Measurements from ENCODE around the gene TCEA2. TPM values are rescaled to one million over a fixed set of nuclear protein-coding genes. Genes with fewer than 3 reads are reported as not detected.

The TCEA2 gene
- total and polyA plus RNA-seq, 9 of the 15 experiments (the other 6 are each of a cell fraction or from before 2014, with no cell fraction given) = 1.4 to 28.7 (median 5.4) TPM

DNA sequence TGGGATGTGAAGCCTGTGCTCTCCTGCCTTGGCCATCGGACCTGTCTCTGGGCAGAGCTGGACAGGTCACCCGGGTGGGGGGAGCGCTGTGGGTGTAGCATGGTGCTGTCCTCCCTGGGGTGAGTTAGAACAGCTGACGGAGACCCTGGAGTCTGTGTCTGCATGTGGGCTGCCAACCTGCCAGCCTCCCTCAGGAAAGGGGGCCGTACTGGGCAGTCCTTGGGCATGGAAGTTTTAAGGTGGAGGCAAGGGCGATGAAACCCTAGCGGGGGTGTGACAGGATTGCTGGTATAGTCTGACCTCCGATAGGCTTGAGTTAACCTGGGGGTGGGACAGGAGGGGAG is 16.0 kb upstream of the TCEA2 start (continued):
- TF ChIP-seq ZNF121 (CRISPR knock-in tag; conservative IDR thresholded peaks at IDR 0.05) (no peak), PML (IDR thresholded peaks at IDR 0.05; ENCODE audit: low read length) (no peak)
- TF ChIP-seq, protein P1, sequence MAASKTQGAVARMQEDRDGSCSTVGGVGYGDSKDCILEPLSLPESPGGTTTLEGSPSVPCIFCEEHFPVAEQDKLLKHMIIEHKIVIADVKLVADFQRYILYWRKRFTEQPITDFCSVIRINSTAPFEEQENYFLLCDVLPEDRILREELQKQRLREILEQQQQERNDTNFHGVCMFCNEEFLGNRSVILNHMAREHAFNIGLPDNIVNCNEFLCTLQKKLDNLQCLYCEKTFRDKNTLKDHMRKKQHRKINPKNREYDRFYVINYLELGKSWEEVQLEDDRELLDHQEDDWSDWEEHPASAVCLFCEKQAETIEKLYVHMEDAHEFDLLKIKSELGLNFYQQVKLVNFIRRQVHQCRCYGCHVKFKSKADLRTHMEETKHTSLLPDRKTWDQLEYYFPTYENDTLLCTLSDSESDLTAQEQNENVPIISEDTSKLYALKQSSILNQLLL (CRISPR knock-in tag; IDR thresholded peaks at IDR 0.05; ENCODE audit: borderline replicate concordance) = no peak

DNA sequence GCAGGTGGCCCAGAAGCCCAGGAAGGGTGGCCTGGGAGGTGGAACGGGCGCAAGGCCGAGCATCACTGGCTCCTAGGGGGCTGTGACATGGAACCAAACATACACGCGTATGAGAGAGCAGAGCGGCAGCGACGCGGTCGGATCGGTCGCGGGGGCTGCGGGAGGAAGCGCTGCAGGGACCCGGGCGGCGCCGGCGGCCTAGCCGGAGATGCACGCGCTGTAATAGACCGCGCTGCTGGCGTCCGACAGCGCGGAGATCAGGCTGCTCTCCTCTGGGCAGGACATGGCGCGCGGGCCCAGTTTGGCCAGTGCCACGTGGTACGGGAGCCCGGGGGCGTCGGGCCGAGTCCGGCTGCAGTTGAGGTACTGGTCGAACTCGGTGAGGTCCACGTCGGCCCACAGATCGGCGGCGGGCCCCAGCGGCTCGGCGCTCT is 15.0 kb upstream of the TCEA2 start:
- TF ChIP-seq HMGN3 (IDR thresholded peaks at IDR 0.05; ENCODE audit: borderline replicate concordance, extremely low read depth, insufficient read length, low read depth, low read length) (peak; percentile 20), RBFOX2 (IDR thresholded peaks at IDR 0.05; ENCODE audit: low read depth, low read length) (peak; percentile 65), ZNF146 (CRISPR knock-in tag; IDR thresholded peaks at IDR 0.05; ENCODE audit: unreplicated experiment) (no peak), NR2C1 (IDR thresholded peaks at IDR 0.05) (no peak), NR2C1 (tag; IDR thresholded peaks at IDR 0.05) (no peak), XRCC4 (IDR thresholded peaks at IDR 0.05; ENCODE audit: extremely low read depth, insufficient read depth, insufficient read length) (no peak), POLR2G (IDR thresholded peaks at IDR 0.05; ENCODE audit: low read depth, low read length) (peak; percentile 46; the same call in 1 of the 2 replicates), HNRNPL (IDR thresholded peaks at IDR 0.05; ENCODE audit: low read depth, low read length) (peak; percentile 47; the same call in 1 of the 2 replicates)
- TF ChIP-seq, protein P2, sequence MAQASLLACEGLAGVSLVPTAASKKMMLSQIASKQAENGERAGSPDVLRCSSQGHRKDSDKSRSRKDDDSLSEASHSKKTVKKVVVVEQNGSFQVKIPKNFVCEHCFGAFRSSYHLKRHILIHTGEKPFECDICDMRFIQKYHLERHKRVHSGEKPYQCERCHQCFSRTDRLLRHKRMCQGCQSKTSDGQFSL (CRISPR knock-in tag; IDR thresholded peaks at IDR 0.05) = no peak
- TF ChIP-seq, protein P2 (tag; IDR thresholded peaks at IDR 0.05) = 0 out of 4 replicates have a peak, but pooled peaks of 1 of the 2 experiments have one; percentile 37
- TF ChIP-seq, protein P3, sequence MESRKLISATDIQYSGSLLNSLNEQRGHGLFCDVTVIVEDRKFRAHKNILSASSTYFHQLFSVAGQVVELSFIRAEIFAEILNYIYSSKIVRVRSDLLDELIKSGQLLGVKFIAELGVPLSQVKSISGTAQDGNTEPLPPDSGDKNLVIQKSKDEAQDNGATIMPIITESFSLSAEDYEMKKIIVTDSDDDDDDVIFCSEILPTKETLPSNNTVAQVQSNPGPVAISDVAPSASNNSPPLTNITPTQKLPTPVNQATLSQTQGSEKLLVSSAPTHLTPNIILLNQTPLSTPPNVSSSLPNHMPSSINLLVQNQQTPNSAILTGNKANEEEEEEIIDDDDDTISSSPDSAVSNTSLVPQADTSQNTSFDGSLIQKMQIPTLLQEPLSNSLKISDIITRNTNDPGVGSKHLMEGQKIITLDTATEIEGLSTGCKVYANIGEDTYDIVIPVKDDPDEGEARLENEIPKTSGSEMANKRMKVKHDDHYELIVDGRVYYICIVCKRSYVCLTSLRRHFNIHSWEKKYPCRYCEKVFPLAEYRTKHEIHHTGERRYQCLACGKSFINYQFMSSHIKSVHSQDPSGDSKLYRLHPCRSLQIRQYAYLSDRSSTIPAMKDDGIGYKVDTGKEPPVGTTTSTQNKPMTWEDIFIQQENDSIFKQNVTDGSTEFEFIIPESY (CRISPR knock-in tag; IDR thresholded peaks at IDR 0.05) = peak; percentile 71
- FAIRE-seq = no peak
- Histone ChIP-seq H4K20me1 (replicated peaks; ENCODE audit: control insufficient read depth, insufficient read depth, low read length) (no peaks in the 10 kb centered on the region), H3K27me3 (ENCODE audit: control insufficient read depth in 2 of 2, insufficient read depth in 2 of 2, low read length in 2 of 2) (no peaks in the 10 kb centered on the region), H3K9me1 (ENCODE audit: control insufficient read depth, insufficient read depth, low read length) (peaks cover 4% of the 10 kb centered on the region), H3K27ac (ENCODE audit: extremely low read depth, low read depth, low read length) (no peak overlapping the region), H3K4me1 (replicated peaks in 1 of 2; ENCODE audit: control insufficient read depth in 2 of 2, insufficient read depth in 2 of 2, low read length in 2 of 2) (peaks cover 35 to 79% of the 10 kb centered on the region in 2 experiments), H3K9ac (ENCODE audit: insufficient read depth in 1 of 2, low read depth in 2 of 2, low read length in 2 of 2) (peak overlapping the region in 1 of 2 experiments; percentile 62; a peak in 2 of 4 replicates), H3K4me3 (no peak overlapping the region), H3K4me2 (ENCODE audit: insufficient read depth, low read length) (no peak overlapping the region), H2AFZ (ENCODE audit: low read depth, low read length) (no peak overlapping the region), H3K36me3 (ENCODE audit: control insufficient read depth, insufficient read depth, low read length) (peaks cover 12% of the 10 kb centered on the region; the same call in 1 of the 3 replicates), H3K9me3 (replicated peaks; ENCODE audit: control insufficient read depth, insufficient read depth, low read depth, low read length) (no peaks in the 10 kb centered on the region), H3K79me2 (ENCODE audit: control insufficient read depth, insufficient read depth, low read length) (peaks cover 12% of the 10 kb centered on the region)
- no peak for DNase-seq (ENCODE audit: extremely low read depth in 1 of 4, low spot score in 3 of 4)
- no TSS peak for BruUV-seq (replicated peaks)
- ATAC-seq = no peak
- CTCF ChIA-PET (ENCODE audit: low intra/inter-chr PET ratio) = no interaction called here
- intact Hi-C loops (cut with micrococcal nuclease) (no loop called here), in situ Hi-C loops (cut with MboI) (no loop called here)
- 95% methylated on average over 22 of the region's 49 CpGs for WGBS (ENCODE audit: insufficient coverage, low coverage, missing lambda C conversion rate)
- POLR2A ChIA-PET = interaction anchor here (1.1 kb wide), 2 partner anchors 9 to 12 kb away, joined by 3 read pairs; partner anchors contain the start of gene C20orf204
